ENCODE measurements around the gene NCBP3. TPM values are rescaled to one million over a fixed set of nuclear protein-coding genes. Genes with fewer than 3 reads are reported as not detected.

The NCBP3 gene
- total and polyA plus RNA-seq, 2 of the 4 experiments (the other 2 are of a cell fraction), result 10.8 to 13.5 TPM

GRCh38 chr17:3810019-3810418 lies 36.0 kb downstream of the NCBP3 start:
- dilution Hi-C loops (cut with HindIII; ENCODE audit: low sequenced_read_pairs, unreplicated experiment), result no loop called here
- CTCF ChIA-PET, result interaction anchor here (1.1 kb wide), 1 partner anchor 17 kb away, joined by 3 read pairs; no protein-coding TSS in a partner anchor
- no TSS peak for BruUV-seq (replicated peaks)

More at GRCh38 chr17:3810019-3810418, 36.0 kb downstream of the NCBP3 start:
- Histone ChIP-seq H3K4me3 (ENCODE audit: insufficient read depth, low read depth, low read length) (no peak overlapping the region), H3K4me1 (ENCODE audit: control insufficient read depth, insufficient read depth, low read length) (no peaks in the 10 kb centered on the region), H3K4ac (ENCODE audit: low read depth, low read length) (no peak overlapping the region), H3K56ac (ENCODE audit: extremely low read depth, insufficient read depth, low read length) (no peak overlapping the region), H2BK5ac (ENCODE audit: low read depth, low read length, poor library complexity, severe bottlenecking) (no peak overlapping the region), H3K27ac (ENCODE audit: insufficient read depth, low read length) (no peak overlapping the region), H4K5ac (ENCODE audit: low read depth, low read length) (no peak overlapping the region), H3K27me3 (ENCODE audit: control insufficient read depth, insufficient read depth, low read length) (no peaks in the 10 kb centered on the region), H2AK9ac (replicated peaks; ENCODE audit: low read depth, low read length, poor library complexity) (no peak overlapping the region), H3K23ac (ENCODE audit: low read depth, low read length) (no peak overlapping the region), H3K79me1 (ENCODE audit: low read depth in 1 of 2, low read length in 2 of 2) (peaks cover 3 to 10% of the 10 kb centered on the region in 2 experiments; a peak in 3 of 4 replicates), H2AK5ac (ENCODE audit: low read depth, low read length) (no peak overlapping the region), H4K20me1 (ENCODE audit: insufficient read depth, low read length) (no peaks in the 10 kb centered on the region), H3K9me3 (ENCODE audit: control insufficient read depth, insufficient read depth, low read length) (no peaks in the 10 kb centered on the region), H3K18ac (ENCODE audit: low read depth, low read length) (no peak overlapping the region), H3K14ac (replicated peaks; ENCODE audit: low read depth, low read length) (no peak overlapping the region), H2BK120ac (ENCODE audit: low read depth, low read length) (no peak overlapping the region), H4K91ac (ENCODE audit: insufficient read depth, low read depth, low read length) (no peak overlapping the region), H2BK20ac (ENCODE audit: low read depth, low read length) (no peak overlapping the region), H3K4me2 (ENCODE audit: low read depth, low read length) (no peak overlapping the region), H2AFZ (replicated peaks; ENCODE audit: low read length, poor library complexity) (no peak overlapping the region), H3K9me1 (ENCODE audit: insufficient read depth, low read length) (no peaks in the 10 kb centered on the region; the same call in 1 of the 2 replicates), H3K9ac (ENCODE audit: low read depth, low read length) (no peak overlapping the region), H2BK15ac (ENCODE audit: low read depth, low read length) (no peak overlapping the region), H3K36me3 (ENCODE audit: control insufficient read depth, insufficient read depth, low read length) (peaks cover 44% of the 10 kb centered on the region), H4K8ac (ENCODE audit: low read depth in 2 of 2, low read length in 2 of 2) (no peak overlapping the region)
- WGBS, 2 experiments (ENCODE audit: extremely low coverage in 2 of 2, insufficient read length in 1 of 2), result no CpG with 5 or more reads among the region's 4 CpGs
- TF ChIP-seq MXI1 (IDR thresholded peaks at IDR 0.05; ENCODE audit: borderline replicate concordance, low read depth, low read length) (no peak), SMC3 (IDR thresholded peaks at IDR 0.05; ENCODE audit: low read depth, low read length) (no peak), USF2 (IDR thresholded peaks at IDR 0.05; ENCODE audit: low read depth, low read length) (no peak), RCOR1 (IDR thresholded peaks at IDR 0.05; ENCODE audit: insufficient replicate concordance, low read length) (no peak), BHLHE40 (IDR thresholded peaks at IDR 0.05; ENCODE audit: low read depth, low read length) (no peak), MAFK (IDR thresholded peaks at IDR 0.05; ENCODE audit: low read depth, low read length) (no peak), NFE2L2 (IDR thresholded peaks at IDR 0.05; ENCODE audit: low read depth, low read length) (no peak), FOS (IDR thresholded peaks at IDR 0.05; ENCODE audit: low read depth, low read length) (no peak), CHD1 (IDR thresholded peaks at IDR 0.05; ENCODE audit: low read depth, low read length) (no peak), CTCF (conservative IDR thresholded peaks at IDR 0.05; ENCODE audit: low read depth, low read length) (no peak), ELK1 (IDR thresholded peaks at IDR 0.05; ENCODE audit: borderline replicate concordance, low read depth, low read length) (no peak), CEBPB (IDR thresholded peaks at IDR 0.05; ENCODE audit: low read depth, low read length) (no peak)
- in situ Hi-C loops (cut with MboI; ENCODE audit: low sequenced_read_pairs), result loop anchor here (25.0 kb wide), 1 partner anchor 773 kb away; no protein-coding TSS in a partner anchor
- ATAC-seq (ENCODE audit: low read depth) (no peak), DNase-seq (no peak)
- intact Hi-C loops (cut with micrococcal nuclease), result no loop called here
- POLR2A ChIA-PET (ENCODE audit: unreplicated experiment), result no interaction called here

Measured in IMR-90 (cell line).